COLO668 (cell line): ENCODE measurements around the gene SLC6A2.
"Not testable (repeated sequence)": the region's sequence is repeated elsewhere in the genome, so short reads cannot be mapped to it uniquely, and the experiment has no call there.

Experiments used
- DNase-seq: peaks from one replicate; lab custom pipeline; 2025; ENCODE audit not compliant: unreplicated experiment; lab: John Stamatoyannopoulos, UW

SLC6A2 gene

DNA sequence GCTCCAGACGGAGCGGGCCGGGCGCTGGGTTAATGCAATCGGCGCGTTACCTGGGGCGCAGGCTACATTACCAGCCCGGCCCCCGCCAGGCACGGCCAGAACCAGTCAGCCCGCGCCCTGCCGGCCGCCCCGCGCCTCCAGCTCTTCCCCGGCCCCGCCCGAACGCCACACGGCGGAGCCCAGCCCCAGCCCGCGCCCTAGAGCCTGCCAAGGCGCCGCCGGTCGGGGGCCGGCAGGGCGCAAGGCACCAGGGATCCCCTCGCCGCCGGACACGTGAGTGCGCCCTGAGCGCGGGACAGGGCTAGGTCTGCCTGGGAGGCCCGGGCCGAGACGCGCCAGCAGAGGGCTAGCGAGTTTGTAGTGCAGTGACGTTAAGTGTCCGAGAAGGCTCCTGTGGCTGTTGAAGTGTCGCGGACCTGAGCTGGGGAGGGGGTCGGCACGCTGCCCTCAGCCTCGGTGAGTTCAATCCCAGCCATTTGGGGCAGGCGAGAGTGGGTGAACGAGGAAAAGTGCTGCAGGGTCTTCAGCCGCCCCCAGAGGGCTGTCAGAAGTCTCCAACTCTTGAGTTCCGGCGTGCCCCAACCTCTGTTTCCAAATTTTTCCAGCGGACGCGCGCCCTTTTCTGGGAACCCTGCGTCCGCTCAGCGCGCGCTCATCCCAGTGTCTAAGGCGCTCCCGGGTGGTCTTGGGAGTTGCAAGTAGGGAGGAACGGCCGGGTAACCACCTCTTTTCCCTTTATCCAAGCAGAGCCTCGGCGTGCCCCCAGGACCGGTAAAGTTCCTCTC is at the start of gene SLC6A2:
TSS of gene SLC6A2 (plus strand) at position 92 of the 785 bp plus-strand sequence. CDS start 707 bp downstream, outside the sequence.
- no peak for DNase-seq

DNA sequence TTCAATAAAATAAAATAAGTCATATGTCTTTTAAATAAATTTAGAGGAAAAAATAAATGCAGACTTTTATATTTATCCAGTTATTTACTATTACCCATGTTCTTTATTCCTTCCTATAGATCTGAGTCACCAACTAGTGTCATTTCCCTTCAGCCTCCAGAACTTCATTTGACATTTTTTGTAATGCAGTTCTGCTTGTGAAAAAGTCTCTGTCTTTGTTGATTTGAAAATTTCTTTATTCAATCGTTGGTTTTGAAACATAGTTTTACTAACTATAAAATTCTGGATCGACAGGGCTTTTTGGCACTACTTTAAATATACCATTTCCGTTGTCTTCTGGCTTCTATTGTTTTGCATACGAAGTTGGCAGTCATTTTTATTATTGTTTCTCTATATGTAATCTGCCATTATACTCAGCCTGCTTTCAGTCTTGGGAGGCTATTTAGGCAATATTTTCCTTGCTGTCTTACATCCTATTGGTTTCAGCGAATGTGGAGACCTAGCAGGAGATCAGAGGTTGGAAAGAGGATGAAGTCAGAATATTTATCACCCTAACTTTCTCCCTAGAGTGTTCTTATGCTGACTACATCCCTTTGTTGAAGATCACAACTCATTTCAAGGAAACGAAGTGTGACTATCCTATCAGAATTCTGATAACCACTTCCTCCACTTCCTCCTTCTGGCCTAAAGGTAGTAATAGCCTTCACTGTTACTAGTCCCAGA is 42.0 kb upstream of the SLC6A2 start:
- no peak for DNase-seq

DNA sequence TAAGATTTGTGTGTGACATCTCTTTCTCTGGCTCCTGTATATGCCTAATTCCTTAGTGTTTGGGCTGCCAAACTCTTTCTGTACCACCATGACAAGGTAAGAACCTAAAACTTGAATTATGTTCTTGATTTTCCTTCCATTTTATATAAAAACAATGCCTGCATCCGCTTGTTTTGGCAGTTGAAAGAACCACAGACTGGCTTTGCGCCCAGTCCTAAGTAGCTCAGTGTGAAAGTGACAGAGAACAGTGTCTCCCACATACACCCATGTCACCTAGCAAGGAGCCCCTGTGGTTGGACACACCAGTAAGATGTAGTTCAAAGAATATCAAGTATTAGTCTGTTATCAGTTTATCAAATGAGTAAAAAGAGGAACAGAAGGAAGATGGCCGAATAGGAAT is 40.7 kb upstream of the SLC6A2 start:
- DNase-seq, result no peak

DNA sequence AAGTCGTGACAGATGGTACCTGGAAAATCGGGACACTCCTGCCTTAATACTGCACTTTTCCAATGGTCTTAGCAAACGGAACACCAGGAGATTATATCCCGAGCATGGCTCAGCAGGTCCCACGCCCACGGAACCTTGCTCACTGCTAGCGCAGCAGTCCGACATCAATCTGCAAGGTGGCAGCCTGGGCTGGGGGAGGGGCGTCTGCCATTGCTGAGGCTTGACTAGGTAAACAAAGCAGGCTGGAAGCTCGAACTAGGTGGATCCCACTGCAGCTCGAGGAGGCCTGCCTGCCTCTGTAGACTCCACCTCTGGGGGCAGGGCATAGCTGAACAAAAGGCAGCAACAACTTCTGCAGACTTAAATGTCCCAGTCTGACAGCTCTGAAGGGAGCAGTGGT is 40.1 kb upstream of the SLC6A2 start:
- not testable (repeated sequence) for DNase-seq

DNA sequence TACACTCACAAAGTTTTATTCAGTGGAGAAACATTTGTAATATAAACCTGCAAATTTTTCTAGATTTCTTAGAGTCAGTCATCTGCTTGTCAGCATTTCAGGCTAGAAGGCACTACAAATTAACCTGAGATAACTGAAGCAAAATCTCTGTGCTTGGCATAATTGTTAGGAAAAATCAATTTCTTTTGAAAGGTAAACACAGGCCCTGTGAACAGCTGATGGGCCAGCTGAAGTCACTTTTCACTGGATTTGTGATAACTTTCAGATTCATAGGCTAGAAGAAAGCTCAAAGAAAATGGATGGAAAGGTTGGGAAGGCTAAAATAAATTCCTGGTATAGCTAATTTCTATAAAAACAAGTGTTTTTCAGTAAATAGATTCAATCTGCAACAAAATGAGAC is 34.0 kb upstream of the SLC6A2 start:
- DNase-seq, result no peak

DNA sequence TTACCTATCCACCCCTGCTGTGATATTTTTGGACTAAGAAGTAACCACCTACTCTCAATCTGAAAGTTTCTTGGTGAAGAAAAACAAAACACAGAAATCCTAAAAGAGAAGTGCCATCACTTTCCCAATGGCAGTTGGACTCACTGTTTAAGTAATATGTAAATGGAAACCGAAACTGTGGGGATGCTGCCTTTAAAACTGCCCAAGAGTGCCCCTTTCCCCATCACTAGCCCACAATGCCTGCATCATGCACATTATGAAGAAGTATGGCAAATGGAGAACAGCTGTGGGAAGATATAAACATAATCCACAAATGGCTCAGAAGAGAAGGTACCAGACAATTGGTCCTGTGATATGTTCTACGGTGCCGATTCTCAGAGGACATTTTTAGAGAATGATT is 33.5 kb upstream of the SLC6A2 start:
- DNase-seq, result no peak

DNA sequence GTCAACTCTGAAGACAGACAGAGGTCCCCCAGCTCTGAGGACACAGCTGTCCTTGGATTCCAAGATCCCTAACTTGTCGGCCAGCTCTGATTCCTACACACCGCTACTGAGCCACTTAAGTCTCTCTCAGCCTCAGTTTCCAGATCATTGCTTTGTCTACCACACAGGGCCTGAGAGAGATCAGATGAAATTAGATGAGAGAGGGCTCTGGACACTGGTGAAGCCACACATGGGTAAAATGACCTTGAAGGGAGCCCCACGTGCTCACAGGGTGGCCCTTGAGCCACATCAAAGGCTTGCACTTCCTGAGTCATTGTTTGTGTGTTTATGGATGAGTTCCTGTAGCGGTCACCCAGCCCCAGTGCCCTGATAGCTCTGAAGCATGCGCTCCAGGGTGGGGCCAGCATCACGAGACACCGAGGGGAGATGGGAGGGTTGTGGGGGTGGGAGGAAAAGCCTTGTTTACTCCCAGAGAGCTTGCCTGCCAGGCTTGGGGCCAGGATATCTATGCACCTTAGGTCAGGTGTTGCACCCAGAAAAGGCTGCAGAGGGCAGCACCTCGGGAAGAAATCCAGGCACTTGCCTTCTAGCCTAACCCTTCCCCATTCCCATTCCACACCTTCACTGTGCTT is 32.7 kb upstream of the SLC6A2 start:
- DNase-seq, result no peak

DNA sequence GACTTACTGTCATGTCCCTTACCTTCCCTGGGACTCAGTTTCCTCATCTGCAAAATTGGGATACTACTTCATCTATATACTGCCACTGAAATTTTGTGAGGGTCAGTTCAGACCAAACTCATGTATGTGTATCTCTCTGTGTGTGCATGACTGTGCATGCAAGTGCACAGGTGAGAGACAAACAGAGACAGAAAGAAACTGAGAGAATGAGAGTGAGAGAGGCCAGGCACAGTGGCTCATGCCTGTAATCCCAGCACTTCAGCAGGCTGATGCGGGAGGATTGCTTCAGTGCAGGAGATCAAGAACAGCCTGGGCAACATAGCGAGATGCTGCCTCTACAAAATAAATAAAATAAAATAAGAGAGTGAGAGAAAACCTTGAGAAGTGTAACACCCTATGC is 32.1 kb upstream of the SLC6A2 start:
- DNase-seq, result no peak

DNA sequence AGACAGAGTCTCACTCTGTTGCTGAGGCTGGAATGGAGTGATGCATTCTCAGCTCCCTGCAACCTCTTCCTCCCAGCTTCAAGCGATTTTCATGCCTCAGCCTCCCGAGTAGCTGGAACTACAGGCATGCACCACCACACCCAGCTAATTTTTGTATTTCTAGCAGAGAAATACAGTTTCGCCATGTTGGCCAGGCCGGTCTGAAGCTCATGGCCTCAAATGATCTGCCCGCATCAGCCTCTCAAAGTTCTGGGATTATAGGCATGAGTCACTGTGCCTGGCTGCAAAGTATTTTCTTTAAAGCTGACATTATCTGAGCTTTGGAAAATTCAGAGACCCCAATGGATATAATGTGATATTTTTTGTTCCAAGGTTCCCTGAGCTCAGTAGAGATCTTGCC is 31.1 kb upstream of the SLC6A2 start:
- DNase-seq, result no peak

DNA sequence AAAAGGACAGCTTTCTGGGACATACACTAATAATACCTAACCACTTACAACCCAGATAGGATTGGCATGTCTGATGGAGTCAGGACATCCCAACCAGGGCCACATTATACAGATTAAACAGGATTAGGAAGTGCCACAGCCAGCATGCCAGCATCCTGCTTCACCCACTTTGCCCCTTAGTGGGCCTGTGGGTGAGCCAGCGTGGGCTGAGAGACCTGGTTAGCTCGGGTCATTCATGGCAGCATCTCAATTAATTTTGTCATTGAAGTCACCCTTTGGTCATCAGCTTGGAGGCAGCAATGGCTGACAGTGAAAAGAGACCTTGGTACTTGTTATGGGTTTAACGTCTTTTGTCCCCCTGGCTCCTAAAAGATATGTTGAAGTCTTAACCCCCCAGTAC is 29.9 kb upstream of the SLC6A2 start:
- DNase-seq, result no peak

DNA sequence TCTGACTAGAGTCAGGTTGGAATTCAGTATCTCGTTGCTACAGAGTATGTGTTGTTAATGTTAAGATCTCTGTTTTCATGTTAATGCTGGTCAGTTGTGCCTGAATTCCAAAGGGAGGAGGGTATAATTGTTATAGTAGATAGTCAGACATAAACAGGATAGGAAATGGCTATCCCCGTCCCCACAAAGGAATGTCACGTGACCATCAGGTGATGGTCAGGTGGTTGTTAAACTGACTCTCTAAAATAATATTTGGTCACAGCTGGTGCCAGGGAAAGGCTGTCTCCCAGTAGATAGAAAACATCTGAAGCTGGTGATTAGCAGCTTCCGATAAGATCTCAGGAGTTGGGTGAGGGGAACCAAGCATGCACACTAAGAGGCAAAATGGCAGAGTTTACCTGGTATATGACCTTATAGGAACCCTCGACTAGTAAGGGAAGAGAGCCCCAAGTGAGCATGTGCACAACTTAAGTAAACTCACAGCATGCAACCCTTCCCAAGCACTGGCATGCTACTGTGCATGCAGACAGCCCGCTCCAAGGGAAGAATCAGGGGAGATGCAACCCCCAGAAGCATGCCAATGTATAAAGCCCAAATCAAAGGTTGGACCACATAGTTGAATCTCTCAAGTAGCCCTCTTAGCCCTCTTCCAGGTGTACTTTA is 27.4 kb upstream of the SLC6A2 start:
- DNase-seq, result no peak

DNA sequence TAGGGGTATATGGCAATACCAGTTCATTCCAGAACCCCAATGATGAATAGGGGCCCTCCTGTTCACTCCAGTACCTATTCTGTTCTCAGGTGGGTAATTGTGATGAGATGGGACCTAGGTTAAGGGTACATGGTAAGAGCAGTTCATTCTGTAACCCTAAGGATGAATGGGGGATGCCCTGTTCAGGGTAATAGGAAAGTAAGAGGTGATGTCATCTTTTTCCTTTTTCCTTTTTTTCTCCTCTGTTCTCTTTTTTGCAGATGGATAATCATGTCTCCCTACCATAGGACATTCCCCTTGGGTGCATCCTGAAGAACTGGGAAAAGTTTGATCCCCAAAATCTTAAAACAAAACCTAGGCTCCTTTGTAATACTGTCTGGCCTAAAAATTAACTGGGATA is 25.0 kb upstream of the SLC6A2 start:
- no peak for DNase-seq

DNA sequence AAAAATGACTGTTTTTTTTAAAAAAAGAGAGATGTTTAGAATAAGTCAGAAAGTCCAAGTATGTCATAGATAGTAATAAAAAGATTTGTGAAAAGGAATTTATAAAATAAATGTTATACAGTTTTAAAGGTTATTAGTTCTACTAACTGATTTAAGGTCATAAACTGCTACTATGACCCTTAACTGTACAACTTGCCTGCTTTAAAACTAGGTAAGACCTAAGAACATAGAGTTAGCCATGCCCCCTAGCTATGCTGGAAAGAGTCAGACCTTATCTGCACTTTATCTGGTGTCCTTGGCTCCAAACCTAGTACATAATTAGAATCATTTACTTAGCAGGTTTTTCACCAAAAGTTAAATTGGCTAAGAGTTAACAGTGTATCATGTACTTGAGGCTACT is 23.5 kb upstream of the SLC6A2 start:
- no peak for DNase-seq

DNA sequence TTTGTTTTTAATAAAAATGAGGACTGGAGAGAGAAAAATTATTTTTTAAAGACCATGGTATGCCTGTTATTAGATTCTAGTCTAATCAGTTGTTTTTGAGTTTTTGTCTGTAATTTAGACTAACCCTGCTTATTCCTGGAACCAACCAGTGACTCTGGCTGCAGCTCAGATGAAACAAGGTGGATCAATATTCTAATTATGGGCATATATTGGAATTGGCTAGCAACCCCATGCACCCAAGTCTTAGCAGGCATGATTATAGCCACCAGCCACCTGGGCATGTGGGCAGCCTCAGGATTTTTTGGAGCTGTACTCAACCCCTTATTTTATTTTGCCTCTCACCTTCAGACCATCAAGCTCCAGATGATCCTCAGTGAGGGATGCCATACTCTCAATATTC is 21.6 kb upstream of the SLC6A2 start:
- no peak for DNase-seq

DNA sequence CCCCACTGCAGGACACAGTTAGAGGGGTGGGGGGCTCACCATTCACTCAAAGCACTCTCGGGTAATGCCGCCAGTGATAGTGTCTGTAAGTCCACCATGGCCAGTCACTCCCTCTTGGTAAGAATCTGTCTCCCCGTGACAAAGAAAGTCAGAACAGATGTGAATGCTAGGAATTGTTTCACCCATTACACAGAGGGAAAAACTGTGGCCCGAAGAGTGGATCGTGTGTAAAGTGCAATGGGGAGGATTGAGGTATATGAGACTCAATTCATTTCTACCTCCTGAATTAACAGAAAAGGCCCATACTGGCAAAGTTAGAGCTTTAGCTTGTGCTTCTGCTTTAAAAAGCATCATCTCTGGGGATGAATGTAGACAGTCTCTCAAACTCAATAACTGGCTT is 17.5 kb upstream of the SLC6A2 start:
- no peak for DNase-seq

DNA sequence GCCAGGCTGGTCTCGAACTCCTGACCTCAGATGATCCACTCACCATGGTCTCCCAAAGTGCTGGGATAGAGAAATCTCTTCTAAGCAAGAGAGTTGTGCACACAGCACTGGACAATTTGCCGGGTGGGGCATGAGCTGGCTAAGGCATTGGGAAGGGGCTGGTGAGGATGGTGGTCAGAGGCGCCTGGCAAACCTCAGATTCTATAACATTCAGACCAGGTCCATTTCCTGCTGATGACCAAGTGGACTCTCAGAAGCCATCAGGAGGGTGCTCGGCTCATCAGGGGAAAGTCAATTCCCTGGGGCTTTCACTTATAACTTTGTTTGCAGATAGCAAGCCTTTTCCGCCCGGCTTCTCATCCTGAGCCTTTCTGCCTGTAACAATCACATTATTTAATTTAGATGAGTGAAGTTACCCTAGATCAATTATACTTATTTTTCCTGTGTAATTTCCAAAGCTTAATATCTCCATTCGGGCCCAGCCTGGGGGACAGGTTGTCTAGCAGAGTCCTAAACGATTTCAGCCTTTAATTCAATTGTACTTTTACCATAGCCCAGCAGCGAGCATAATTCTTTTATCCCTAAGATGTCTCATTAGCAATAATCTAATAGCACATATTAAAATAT is 15.0 kb upstream of the SLC6A2 start:
- DNase-seq, result no peak

DNA sequence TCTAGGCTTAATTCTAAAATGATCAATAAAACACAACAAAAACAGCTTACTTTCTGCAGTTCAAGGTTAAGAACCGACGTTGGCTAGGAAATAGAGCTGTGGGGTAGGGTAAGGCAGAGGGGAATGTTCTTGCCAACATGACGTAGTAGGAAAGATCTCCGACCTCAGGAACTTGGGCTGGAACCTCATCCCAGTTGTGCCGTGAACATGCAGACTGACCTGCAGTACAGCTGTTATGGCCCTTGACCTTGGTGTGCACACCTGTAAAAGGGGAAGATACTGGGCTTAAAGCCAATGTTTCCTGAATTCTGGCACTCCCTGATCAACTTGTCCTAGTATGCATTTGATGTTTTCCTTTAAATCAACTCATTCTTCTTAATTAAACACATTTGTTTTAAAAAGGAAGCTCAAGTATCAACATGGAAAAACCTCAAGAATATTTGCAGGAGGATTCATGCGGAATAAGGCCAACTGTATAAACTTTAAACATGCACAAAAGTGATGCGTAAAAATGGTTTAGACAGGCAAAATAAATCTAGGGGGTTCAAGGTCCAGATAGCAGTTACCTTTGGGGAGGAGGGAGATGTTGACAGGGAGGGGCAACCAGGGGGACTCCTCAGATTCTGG is 14.2 kb upstream of the SLC6A2 start:
- DNase-seq, result no peak

DNA sequence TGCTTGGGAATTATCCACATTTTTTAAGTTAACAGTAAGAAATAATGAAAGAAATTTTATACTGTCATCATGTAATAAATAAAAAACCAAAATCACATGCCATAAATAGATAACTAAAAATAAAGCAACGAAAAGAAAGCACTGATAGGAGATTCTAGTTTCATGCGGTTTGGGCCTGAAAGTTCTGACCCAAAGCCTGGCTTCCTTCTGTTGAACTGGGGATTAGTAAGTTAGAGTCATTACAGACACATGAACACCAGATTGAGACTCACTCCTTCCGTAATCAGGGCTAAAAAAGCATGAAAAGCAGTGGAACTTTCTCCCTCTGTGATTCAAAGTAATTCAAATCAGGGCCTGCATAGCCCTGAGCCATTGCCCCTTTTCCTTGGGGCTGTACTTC is 13.2 kb upstream of the SLC6A2 start:
- no peak for DNase-seq

DNA sequence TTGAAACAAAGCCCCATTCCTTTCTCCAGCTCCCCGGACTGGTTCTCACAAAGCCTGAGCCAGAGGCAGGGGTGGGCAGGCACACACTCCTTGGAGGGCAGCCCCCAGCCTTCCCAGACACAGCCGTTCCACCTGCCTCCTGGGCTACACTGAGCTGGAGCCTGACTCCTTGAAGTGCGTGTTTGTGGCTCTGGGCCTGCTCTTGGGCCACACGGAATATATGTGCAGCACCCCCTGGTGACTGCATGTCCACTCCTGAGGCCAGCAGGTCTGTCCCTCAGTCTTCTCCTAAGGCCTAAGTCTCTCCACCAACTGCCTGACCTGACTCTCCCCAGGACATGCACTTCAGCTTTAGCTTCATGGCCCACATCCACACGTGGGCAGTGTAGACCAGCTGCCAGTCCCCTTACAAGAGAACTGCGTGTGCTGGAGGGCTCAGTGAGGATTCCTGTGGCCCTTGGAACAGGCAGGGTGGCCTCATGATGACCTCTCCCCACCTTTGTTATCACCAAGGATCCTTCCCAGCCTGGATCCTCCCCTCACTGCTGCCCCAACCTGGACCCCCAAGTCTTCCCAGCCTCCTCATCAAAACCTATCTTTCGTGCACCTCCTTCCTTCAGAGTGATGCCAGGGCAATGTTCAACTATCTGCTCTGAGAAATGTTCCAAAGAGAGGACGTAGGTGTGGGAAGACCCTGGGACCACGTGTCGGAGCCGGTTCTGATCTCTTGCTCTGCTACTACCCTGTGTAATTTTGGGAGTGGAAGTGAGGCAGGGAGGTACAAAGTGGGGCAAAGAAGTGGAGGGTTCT is 12.4 kb upstream of the SLC6A2 start:
- DNase-seq, result no peak

DNA sequence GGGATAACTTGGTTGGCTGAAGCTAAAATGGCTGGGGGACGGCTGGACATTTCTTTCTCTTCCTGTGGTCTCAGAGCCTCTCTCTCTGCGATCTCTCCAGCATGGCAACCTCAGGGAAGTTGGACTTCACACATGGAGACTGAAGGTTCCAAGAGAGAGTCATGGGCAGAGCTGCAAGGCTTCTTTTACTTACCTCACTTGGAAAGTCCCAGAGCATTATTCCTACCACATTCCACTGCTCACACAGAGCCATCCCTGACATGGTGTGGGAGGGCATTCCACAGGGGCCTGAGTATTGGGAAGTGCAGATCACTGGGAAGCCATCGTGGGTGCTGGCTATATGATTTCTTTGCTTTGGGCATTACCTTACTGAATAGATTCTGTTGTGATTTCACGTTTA is 9.8 kb upstream of the SLC6A2 start:
- no peak for DNase-seq
